Endothelial cell (in vitro differentiated cells): Measurements from ENCODE around the gene RPH3AL. TPM values are rescaled to one million over a fixed set of nuclear protein-coding genes. Genes with fewer than 3 reads are reported as not detected.

Source experiments
- DNase-seq: peaks from one replicate; pipeline ENCODE4 v3.0.0; 2021; ENCODE audit warnings: low spot score
- H3K27ac Mint-ChIP-seq: one replicate; pipeline ENCODE4 v1.8.0; 2021; ENCODE audit warnings: mixed read lengths, inconsistent platforms; ENCODE audit not compliant: unreplicated experiment
- H3K27me3 Mint-ChIP-seq: one replicate; pipeline ENCODE4 v1.8.0; 2021; ENCODE audit warnings: mild to moderate bottlenecking, moderate library complexity, mixed read lengths, inconsistent platforms; ENCODE audit not compliant: unreplicated experiment
- H3K36me3 Mint-ChIP-seq: one replicate; pipeline ENCODE4 v1.8.0; 2021; ENCODE audit warnings: mild to moderate bottlenecking, low read depth, mixed read lengths, inconsistent platforms; ENCODE audit not compliant: unreplicated experiment
- H3K4me1 Mint-ChIP-seq: one replicate; pipeline ENCODE4 v1.8.0; 2021; ENCODE audit warnings: mild to moderate bottlenecking, mixed read lengths, inconsistent platforms; ENCODE audit not compliant: unreplicated experiment
- H3K4me3 Mint-ChIP-seq: one replicate; pipeline ENCODE4 v1.8.0; 2021; ENCODE audit warnings: mild to moderate bottlenecking, mixed read lengths, inconsistent platforms; ENCODE audit not compliant: unreplicated experiment
- H3K9me3 Mint-ChIP-seq: one replicate; pipeline ENCODE4 v1.8.0; 2021; ENCODE audit warnings: mixed read lengths, inconsistent platforms; ENCODE audit not compliant: unreplicated experiment
- total RNA-seq: library from RNA; stranded (reverse); fragmentation: NEBNext Ultra II Directional; extraction: Animal tissue kit (Norgen Biotek cat#: 25700); gene quantifications from one replicate; pipeline ENCODE4 v1.2.1, GENCODE V29; 2021; ENCODE audit not compliant: unreplicated experiment
- TF ChIP-seq, protein P1 (sequence below): fragments of 200-600 bp; sonication (generic); IDR thresholded peaks from one replicate; pipeline ENCODE4 v1.5.0; 2021; ENCODE audit warnings: antibody characterized with exemption; ENCODE audit not compliant: unreplicated experiment

RPH3AL gene
- total RNA-seq, 1 donor from 2014 or later = 3.4 TPM

DNA sequence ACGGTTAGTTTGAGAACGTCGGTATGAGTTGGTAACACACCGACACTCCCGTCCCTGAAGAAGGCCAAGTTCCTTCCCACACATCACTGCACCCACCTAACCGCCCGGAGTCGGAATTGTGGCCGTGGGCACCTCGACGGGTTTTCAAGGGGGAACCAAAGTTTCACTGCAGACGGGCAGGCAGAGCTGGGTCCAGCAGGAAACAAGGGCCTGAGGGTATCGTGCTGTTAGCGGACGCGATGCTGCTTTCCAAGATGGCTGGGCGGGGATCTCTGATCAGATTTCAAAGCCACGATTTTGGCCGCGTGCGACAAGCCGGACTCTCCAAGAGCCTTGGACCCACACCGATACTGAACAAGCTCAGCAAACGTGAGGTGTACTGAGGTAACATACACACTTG, 88.8 kb downstream of the RPH3AL start:
- H3K27me3 Mint-ChIP-seq = peaks cover 6% of the 10 kb centered on the region
- H3K4me1 Mint-ChIP-seq = peaks cover 5% of the 10 kb centered on the region
- no peak for DNase-seq
- H3K4me3 Mint-ChIP-seq = no peak overlapping the region
- TF ChIP-seq, protein P1, sequence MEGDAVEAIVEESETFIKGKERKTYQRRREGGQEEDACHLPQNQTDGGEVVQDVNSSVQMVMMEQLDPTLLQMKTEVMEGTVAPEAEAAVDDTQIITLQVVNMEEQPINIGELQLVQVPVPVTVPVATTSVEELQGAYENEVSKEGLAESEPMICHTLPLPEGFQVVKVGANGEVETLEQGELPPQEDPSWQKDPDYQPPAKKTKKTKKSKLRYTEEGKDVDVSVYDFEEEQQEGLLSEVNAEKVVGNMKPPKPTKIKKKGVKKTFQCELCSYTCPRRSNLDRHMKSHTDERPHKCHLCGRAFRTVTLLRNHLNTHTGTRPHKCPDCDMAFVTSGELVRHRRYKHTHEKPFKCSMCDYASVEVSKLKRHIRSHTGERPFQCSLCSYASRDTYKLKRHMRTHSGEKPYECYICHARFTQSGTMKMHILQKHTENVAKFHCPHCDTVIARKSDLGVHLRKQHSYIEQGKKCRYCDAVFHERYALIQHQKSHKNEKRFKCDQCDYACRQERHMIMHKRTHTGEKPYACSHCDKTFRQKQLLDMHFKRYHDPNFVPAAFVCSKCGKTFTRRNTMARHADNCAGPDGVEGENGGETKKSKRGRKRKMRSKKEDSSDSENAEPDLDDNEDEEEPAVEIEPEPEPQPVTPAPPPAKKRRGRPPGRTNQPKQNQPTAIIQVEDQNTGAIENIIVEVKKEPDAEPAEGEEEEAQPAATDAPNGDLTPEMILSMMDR = no peak
- peaks cover 19% of the 10 kb centered on the region for H3K36me3 Mint-ChIP-seq
- peaks cover 5% of the 10 kb centered on the region for H3K9me3 Mint-ChIP-seq
- H3K27ac Mint-ChIP-seq = no peak overlapping the region

DNA sequence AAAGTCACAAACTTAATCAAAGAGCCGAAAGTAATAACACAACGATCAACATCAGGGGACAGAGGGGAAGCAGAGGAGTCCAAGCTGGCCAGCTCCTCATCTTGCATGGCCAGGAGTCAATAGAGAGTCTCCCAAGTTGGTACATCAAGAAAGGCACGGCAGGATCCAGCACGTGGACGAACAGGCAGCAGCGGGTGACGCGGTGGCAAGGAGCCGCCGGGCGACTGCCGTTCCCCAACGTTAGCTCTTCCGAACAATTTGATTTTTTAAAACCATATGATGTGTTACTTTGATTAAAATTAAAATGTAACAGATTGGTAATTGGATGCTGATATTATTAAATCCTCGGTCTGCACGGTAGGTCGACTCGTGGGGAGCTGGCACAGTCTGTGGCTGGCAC, 89.3 kb downstream of the RPH3AL start:
- TF ChIP-seq, protein P1 = no peak
- no peak overlapping the region for H3K27ac Mint-ChIP-seq

DNA sequence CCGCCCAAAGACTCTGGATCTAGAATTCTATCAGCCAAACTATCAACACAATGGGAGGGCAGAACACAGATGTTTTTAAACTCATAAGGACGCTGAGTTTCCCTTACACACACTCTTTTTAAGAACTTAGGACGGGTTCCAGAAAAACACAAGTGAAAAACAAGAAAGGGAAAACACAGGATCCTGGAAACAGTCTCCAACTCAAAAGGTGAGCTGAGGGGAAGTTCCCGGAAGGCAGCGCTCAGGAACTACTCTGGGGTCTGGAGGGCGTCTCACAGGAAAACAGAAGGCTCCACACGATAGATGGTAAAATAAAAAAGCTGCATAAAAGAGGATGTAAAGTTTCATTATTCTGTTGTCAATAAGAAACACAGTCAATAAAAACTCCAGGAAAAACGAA, 91.0 kb downstream of the RPH3AL start:
- peaks cover 8% of the 10 kb centered on the region for H3K4me1 Mint-ChIP-seq
- H3K27me3 Mint-ChIP-seq = peaks cover 6% of the 10 kb centered on the region
- TF ChIP-seq, protein P1 = no peak
- H3K4me3 Mint-ChIP-seq = no peak overlapping the region
- peaks cover 19% of the 10 kb centered on the region for H3K36me3 Mint-ChIP-seq
- DNase-seq = no peak
- no peak overlapping the region for H3K27ac Mint-ChIP-seq
- H3K9me3 Mint-ChIP-seq = peaks cover 5% of the 10 kb centered on the region

More for the DNA sequence above, 89.3 kb downstream of the RPH3AL start:
- H3K4me3 Mint-ChIP-seq = no peak overlapping the region
- peaks cover 5% of the 10 kb centered on the region for H3K9me3 Mint-ChIP-seq
- no peak for DNase-seq
- H3K36me3 Mint-ChIP-seq = peaks cover 19% of the 10 kb centered on the region
- H3K27me3 Mint-ChIP-seq = peaks cover 6% of the 10 kb centered on the region
- peaks cover 5% of the 10 kb centered on the region for H3K4me1 Mint-ChIP-seq

DNA sequence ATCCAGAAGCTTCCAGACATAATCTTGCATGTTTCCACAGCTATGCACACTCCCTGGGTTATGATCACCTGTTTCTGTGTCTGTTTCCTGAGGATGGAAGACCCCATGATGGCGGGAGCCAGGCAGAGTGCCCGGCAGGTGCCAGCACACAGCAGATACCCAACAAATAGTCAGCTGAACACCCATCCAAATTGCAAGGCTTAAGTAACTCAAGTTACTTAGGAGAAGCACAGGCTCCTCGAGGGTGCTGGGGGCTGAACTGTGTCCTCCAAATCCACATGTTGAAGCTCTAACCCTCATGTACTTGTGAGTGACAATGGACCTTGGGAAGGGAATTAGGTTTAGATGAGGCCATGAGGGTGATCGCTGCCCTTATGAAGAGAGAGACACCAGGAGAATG, 91.7 kb downstream of the RPH3AL start:
- H3K4me3 Mint-ChIP-seq = no peak overlapping the region
- TF ChIP-seq, protein P1 = no peak
- H3K4me1 Mint-ChIP-seq = peaks cover 8% of the 10 kb centered on the region
- H3K27ac Mint-ChIP-seq = no peak overlapping the region
- H3K27me3 Mint-ChIP-seq = peaks cover 5% of the 10 kb centered on the region
- peaks cover 5% of the 10 kb centered on the region for H3K9me3 Mint-ChIP-seq
- H3K36me3 Mint-ChIP-seq = peaks cover 19% of the 10 kb centered on the region
- DNase-seq = no peak

DNA sequence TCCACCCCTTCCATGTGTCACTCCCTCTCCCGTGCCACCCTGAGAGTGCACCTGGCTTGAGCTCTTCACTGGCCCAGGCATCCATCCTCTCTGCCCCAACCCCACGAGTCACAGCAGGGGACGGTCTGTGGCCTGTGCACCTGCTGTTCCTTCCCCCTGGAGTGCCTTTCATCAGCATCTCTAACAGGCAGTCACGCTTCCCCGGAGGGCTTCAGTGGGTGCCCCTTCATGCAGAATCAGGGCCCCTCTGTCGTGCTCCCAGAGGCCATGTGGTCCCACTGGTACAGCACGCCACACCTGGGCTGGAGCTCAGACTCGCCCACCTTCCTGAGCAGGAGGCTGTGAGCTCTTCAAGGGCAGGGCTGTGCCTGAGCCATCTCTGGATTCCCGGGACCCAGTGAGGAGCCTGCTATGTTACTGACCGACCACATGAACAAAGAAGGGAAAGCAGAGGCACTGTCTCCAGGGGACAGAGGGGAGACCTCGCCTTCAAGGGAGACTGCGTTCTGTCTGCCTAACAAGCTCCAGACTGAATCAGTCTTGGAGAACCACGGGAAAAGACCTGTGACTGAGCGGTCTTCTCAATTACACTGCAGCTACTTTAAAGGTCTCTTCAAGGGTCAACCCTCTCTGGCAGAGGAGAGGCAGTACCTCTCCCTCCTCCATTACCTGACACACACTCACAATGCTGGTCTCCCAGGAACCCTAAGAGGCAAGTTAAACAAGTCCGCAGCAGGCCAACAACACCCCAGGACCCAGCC, 92.4 kb downstream of the RPH3AL start:
- H3K4me3 Mint-ChIP-seq = no peak overlapping the region
- H3K36me3 Mint-ChIP-seq = peaks cover 19% of the 10 kb centered on the region
- H3K27me3 Mint-ChIP-seq = peaks cover 5% of the 10 kb centered on the region
- H3K27ac Mint-ChIP-seq = no peak overlapping the region
- H3K4me1 Mint-ChIP-seq = peaks cover 8% of the 10 kb centered on the region
- DNase-seq = no peak
- H3K9me3 Mint-ChIP-seq = peaks cover 5% of the 10 kb centered on the region
- TF ChIP-seq, protein P1 = no peak
